Fibroblast of pulmonary artery (primary cell): ENCODE results near the gene PAPPA.

ENCODE experiments used
- DNase-seq: peaks from one replicate; pipeline ENCODE4 v3.0.0-alpha.2; 2010; ENCODE audit warnings: low read depth
- H3K4me3 ChIP-seq: replicated peaks from 2 replicates; pipeline ENCODE4 v1.5.1; 2011; ENCODE audit warnings: low read depth, mild to moderate bottlenecking, control low read depth, low read length, moderate library complexity
- CTCF ChIP-seq: IDR thresholded peaks from 2 replicates; pipeline ENCODE4 v1.5.1; 2011; ENCODE audit warnings: mild to moderate bottlenecking, control low read depth, low read length, inconsistent platforms; ENCODE audit errors: missing control alignments

The PAPPA gene

GRCh38 chr9:116151966-116152381 lies 1.6 kb upstream of the PAPPA start:
- no peak for TF ChIP-seq CTCF
- DNase-seq = peak; percentile 97

GRCh38 chr9:116152390-116152789 lies 1.2 kb upstream of the PAPPA start:
- peak overlapping the region; percentile 86 for H3K4me3 ChIP-seq
- DNase-seq = no peak
- TF ChIP-seq CTCF = peak; percentile 47

More at GRCh38 chr9:116151966-116152381, 1.6 kb upstream of the PAPPA start:
- no peak overlapping the region for H3K4me3 ChIP-seq

- no peak for TF ChIP-seq CTCF
- peak; percentile 94 for DNase-seq
- peak overlapping the region; percentile 86 for H3K4me3 ChIP-seq
These were observed 438 bp upstream of the PAPPA start for GRCh38 chr9:116152941-116153764.

- TF ChIP-seq CTCF = no peak
- DNase-seq = peak; percentile 42
- peak overlapping the region; percentile 88 for H3K4me3 ChIP-seq
These were observed 864 bp downstream of the PAPPA start for GRCh38 chr9:116154334-116154975.

GRCh38 chr9:116154976-116155697 lies 1.5 kb downstream of the PAPPA start:
- peak overlapping the region; percentile 88 for H3K4me3 ChIP-seq
- peak; percentile 92 for DNase-seq
- no peak for TF ChIP-seq CTCF

- H3K4me3 ChIP-seq = peak overlapping the region; percentile 88
- DNase-seq = no peak
- no peak for TF ChIP-seq CTCF
These were observed 2.1 kb downstream of the PAPPA start for GRCh38 chr9:116155698-116156039.
